ENCODE measurements around the gene SENP2.
"Not testable (repeated sequence)": the region's sequence is repeated elsewhere in the genome, so short reads cannot be mapped to it uniquely, and the experiment has no call there.

Gene SENP2

GRCh38 chr3:185594073-185594472, 8.0 kb downstream of the SENP2 start:
- DNase-seq, result no peak

- peak; percentile 31 for DNase-seq
These were observed 9.4 kb downstream of the SENP2 start for GRCh38 chr3:185595526-185595925.

GRCh38 chr3:185605566-185605965, 19.5 kb downstream of the SENP2 start:
- DNase-seq, result no peak

- no peak for DNase-seq
These were observed 20.1 kb downstream of the SENP2 start for GRCh38 chr3:185606196-185606595.

- DNase-seq, result no peak
These were observed 26.9 kb downstream of the SENP2 start for GRCh38 chr3:185613016-185613415.

- DNase-seq, result no peak
These were observed 38.0 kb downstream of the SENP2 start for GRCh38 chr3:185623939-185624665.

GRCh38 chr3:185625784-185626183, 39.7 kb downstream of the SENP2 start:
- no peak for DNase-seq

- no peak for DNase-seq
These were observed 43.6 kb downstream of the SENP2 start for GRCh38 chr3:185629554-185630181.

GRCh38 chr3:185630182-185630622, 44.1 kb downstream of the SENP2 start:
- DNase-seq, result no peak

- peak; percentile 4 for DNase-seq
These were observed 45.0 kb downstream of the SENP2 start for GRCh38 chr3:185631108-185631507.

GRCh38 chr3:185631508-185632206, 45.6 kb downstream of the SENP2 start:
- DNase-seq, result no peak

- DNase-seq, result no peak
These were observed 46.9 kb downstream of the SENP2 start for GRCh38 chr3:185632996-185633395.

- no peak for DNase-seq
These were observed 51.3 kb downstream of the SENP2 start for GRCh38 chr3:185637388-185637787.

- not testable (repeated sequence) for DNase-seq
These were observed 52.6 kb downstream of the SENP2 start for GRCh38 chr3:185638651-185639050.

GRCh38 chr3:185639632-185640206, 53.6 kb downstream of the SENP2 start:
- DNase-seq, result no peak

GRCh38 chr3:185640308-185640707, 54.2 kb downstream of the SENP2 start:
- DNase-seq, result no peak

GRCh38 chr3:185645191-185645590, 59.1 kb downstream of the SENP2 start:
- DNase-seq, result not testable (repeated sequence)

- DNase-seq, result no peak
These were observed 59.7 kb downstream of the SENP2 start for GRCh38 chr3:185645596-185646381.

GRCh38 chr3:185646382-185647133, 60.5 kb downstream of the SENP2 start:
- DNase-seq, result no peak

- DNase-seq, result no peak
These were observed 61.2 kb downstream of the SENP2 start for GRCh38 chr3:185647134-185647879.

GRCh38 chr3:185647880-185648210, 61.8 kb downstream of the SENP2 start:
- no peak for DNase-seq

All from OCI-M1 (cell line).